Stimulated activated CD4-positive, alpha-beta T cell treated with anti-CD3 and anti-CD28 coated beads, Interleukin-4, amount 100 ng/mL, for 1 hour (primary cell): Measurements from ENCODE around the gene EBLN2.

ENCODE experiments used
- DNase-seq: peaks from one replicate; pipeline ENCODE4 v3.0.0-alpha.2; 2020

EBLN2 gene

DNA sequence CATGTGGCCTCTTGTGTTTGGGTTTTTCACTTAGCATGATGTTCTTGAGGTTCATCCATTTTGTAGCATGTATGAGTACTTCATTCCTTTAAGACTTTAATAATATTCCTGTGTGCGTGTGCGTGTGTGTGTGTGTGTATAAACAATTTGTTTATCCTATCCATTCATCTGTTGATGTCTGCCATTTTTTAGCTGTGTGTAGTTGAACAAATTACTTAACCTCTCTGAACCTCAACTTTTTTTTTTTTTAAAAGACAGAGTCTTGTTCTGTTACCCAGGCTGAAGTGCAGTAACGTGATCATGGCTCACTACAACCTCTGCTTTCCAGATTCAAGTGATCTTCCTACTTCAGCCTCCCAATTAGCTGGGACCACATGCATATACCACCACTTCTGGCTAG, 47.3 kb downstream of the EBLN2 start:
- DNase-seq, result no peak

DNA sequence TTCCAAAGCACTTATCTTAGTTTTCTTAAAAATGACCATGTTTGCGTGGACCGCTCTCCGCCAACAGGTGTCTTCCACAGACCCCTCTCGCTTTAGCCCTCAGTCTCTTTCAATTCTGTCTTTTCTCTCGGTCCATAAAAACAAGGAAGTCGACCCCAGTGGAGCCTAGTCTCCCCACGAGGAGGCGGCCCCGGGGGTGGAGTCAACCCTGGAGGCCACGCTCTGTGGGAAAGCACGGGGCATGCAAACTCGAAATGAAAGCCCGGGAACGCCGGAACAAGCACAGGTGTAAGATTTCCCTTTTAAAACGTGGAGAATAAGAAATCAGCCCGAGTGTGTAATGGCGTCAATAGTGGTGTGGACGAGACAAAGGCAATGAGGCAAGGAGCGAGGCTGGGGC, 49.1 kb downstream of the EBLN2 start:
- no peak for DNase-seq
